NCI-H2107 (cell line): ENCODE measurements around the gene TMEM9.
"Not testable (repeated sequence)": the region's sequence is repeated elsewhere in the genome, so short reads cannot be mapped to it uniquely, and the experiment has no call there.

Source experiments
- DNase-seq: peaks from one replicate; lab custom pipeline; 2025; lab: John Stamatoyannopoulos, UW

TMEM9 gene

DNA sequence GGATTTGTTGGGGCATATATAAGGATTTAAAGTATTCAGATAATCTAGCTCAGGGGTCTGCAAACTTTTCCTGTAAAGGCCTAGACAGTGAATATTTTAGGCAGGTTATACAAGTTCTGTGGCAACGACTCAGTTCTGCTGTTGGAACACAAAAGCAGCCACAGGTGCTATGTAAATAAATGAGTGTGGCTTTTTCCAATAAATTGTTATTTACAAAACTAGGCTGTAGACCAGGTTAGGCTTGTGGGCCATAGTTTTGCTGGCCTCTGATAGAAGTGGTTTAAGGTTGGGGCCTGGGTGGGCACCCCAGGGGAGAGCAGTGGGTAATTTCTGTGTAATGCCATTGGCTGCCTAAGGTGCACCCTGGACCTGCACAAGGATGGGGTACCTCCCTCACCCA, 19.5 kb upstream of the TMEM9 start:
- no peak for DNase-seq

GRCh38 chr1:201172999-201173610, 18.8 kb upstream of the TMEM9 start:
- no peak for DNase-seq

GRCh38 chr1:201172326-201172725, 18.1 kb upstream of the TMEM9 start:
- no peak for DNase-seq

DNA sequence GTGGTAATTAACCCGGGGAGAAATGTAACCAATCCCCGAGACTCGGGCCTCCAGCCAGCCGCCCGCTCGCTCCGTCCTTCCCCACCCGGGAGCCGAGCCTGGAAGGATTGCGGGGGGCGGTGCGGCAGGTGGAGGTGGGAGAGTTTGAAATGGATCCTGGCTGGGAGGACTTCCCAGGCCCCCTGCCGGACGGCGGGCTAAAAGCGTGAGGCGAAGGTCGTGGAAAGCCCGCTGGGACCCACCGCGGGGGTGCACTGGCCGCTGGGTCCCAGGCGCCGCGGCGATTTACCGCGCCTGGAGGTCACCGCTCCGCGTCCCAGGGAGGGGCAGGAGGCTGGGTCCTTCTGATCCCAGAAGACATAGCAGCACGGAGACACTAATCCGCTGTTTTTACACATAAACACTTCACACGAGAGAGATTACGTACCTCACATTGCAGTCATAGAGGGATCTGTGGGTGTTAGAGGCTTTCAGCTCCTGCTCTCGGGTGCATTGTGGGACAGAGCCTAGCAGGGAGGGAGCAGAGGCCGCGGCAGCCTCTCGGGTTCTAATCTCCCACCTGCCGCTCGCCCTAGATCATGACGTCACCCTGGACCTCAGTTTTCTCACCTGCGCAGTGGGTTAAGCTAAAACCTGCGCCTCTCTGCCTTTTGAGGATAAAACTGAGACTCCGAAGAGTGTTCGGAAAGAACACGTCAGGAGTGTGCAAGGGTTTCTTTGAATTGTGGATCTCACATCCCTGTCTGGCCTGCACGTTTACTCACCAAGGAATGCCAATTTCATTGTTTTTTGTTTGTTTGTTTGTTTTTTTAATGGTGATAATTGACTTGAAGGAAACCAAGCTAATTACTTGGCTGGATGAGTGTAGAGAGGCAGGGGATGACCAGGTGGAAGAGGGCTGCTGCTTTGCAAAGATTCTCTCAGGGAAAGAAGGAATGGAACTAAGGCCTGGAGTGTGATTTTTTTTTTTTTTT, 17.1 kb upstream of the TMEM9 start:
- DNase-seq: peak; percentile 80

DNA sequence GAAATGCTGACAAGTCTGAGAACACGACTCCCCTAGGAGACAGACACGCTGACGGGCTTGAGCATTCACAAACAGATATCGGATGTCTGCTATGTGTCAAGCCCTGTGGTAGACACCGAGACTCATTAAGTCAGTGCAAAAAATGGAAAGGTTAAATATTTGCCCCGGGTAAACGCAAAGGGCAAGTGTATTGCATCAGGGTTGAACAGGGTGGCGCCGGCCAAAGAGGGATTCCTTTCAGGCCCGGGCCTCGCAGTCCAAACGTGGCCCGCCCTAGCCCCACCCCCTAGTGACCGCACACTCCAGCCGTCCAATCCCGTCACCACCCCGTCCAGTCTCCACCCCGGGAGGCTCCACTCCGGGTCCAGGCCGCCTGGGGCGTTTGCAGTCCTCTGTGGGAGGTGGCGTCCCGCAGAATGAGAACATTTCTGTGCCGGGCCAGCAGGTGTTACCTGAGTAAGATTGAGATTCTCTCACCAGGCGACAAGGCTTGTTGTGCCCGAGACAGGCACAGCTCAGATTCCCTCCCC, 16.3 kb upstream of the TMEM9 start:
- DNase-seq: peak; percentile 98

DNA sequence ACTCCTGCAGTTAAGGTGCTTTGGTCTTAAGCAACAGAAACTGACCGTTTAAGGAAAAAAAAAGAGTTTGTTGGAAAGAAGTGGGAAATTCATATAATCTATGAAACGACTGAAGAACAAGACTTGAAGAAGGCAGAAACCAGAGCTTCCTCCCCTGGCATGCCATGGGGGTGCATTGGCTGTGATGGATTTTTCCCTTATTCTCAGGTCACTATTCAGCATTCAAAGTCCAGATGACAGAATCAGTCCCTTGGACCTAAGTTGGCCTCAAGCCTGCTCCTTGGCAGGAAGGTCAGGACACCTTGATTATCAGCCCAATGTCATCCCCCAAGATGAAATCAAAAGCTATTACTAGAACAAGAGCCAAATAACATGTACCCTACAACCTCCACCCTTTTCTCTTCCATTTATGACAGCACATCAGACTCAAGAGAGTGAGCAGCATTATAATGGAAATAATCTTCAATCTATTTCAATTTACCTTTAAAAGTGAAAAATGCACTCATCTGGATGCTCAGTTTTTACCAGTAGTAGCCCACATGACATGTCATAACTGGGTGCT, 15.8 kb upstream of the TMEM9 start:
- DNase-seq: no peak

GRCh38 chr1:201169203-201169602, 14.9 kb upstream of the TMEM9 start:
- DNase-seq: no peak

DNA sequence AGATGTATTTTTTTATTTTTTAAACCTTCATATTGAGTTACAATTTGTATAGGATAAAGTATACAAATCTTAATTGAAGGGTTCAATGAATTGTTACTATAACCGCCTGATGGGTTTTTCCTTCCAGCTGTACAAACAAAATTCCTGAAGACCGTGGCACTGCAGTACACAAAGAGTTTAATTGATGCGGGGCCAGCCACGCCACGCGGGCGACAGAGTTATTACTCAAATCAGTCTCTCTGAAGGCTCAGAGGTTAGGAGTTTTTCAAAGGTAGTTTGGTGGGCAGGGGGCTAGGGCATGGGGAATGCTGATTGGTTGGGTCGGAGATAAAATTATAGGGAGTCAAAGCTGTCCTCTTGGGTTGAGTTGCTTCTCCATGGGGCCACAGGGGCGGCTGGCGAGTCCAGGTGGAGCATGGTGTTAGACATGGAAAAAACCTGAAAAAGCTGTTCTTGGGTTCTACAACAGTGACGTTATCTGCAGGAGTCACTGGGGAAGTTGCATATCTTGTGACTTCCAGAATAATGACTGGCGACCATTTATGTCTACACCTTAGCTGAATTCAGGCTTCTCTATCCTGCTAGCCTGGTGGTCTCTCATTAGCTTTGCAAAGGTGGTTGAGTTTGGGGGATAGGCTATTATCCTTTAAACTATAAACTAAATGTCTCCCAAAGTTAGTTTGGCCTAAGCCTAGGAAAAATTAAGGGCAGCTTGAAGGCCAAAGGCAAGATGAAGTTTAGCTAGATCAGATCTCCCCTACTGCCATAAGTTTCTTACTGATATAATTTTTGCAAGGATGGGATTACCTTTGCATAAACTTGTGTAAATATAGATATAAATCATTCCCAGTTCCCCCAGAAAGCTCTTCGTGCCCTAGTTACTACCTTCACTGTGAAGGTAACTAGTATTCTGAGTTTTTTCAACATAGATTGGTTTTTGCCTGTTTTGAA, 13.0 kb upstream of the TMEM9 start:
- no peak for DNase-seq

DNA sequence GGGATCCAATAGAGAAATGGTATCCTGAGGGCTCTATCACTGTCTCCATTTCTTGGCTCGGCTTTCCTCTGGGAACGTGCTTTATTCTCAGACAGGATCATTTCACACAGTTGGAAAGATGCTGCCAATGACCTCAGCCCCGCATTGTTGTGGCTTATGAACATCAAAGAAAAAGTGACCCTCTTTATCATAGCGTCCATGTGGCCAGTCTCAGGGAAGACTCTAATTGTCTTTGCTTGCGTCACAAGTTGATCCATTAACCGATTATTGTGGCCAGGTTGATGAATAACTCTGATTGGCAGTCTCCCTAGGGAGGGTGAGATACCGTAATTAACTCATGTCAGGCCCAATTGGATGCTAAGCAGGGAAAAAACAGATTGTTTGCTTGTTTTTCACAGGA, 10.4 kb upstream of the TMEM9 start:
- no peak for DNase-seq

DNA sequence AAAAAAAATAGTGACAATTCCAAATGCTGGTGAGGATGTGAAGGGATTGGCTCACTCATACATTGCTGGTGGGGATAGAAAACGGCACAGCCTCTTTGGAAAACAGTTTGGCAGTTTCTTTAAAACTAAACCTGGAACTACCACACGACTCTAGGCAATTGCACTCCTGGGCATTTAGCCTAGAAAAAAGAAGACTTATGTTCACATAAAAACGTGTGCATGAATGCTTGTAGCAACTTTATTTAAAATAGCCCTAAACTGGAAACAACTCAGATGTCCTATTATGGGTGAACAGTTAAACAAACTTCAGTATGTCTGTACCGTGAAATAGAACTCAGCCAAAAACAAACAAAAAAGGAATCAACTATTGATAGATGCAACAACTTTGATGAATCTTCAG, 9.4 kb upstream of the TMEM9 start:
- no peak for DNase-seq

- not testable (repeated sequence) for DNase-seq
These were observed 8.8 kb upstream of the TMEM9 start for GRCh38 chr1:201163036-201163435.

DNA sequence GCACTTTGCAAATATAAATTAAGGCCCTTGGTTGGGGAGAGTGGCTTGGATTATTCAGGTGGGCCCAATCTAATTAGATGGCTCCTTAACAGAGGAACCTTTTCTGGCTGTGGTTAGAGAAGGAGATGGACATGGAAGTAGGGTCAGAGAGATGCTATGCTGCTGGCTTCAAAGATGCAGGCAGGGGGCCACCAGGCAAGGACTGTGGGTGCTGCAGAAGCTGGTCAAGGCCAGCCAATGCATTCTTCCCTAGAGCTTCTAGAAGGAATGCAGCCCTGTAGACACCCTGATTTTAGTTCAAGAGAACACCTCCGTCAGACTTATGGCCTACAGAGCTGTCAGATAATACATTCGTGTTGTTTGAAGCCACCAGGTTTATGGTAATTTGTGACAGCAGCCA, 3.7 kb upstream of the TMEM9 start:
- DNase-seq: no peak

DNA sequence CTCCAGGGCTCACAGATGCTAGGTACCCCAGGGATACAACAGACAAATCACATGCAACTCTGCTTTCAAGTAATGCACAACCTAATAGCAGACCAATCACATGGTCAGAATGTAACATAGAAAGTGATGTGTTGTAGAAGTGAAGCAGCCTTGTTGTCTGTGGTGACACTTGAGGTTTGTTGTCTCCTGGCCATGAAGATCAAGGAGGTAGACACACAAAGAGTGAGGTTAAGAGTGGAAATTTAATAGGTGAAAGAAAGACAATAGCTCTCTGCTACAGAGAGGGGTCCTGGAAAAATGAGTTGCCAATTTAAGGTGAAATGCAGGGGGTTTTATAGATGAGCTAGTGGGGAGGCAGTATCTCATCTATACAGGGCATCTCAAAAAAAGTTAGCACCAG, 2.5 kb upstream of the TMEM9 start:
- DNase-seq: no peak

GRCh38 chr1:201156346-201156745, 2.1 kb upstream of the TMEM9 start:
- no peak for DNase-seq

DNA sequence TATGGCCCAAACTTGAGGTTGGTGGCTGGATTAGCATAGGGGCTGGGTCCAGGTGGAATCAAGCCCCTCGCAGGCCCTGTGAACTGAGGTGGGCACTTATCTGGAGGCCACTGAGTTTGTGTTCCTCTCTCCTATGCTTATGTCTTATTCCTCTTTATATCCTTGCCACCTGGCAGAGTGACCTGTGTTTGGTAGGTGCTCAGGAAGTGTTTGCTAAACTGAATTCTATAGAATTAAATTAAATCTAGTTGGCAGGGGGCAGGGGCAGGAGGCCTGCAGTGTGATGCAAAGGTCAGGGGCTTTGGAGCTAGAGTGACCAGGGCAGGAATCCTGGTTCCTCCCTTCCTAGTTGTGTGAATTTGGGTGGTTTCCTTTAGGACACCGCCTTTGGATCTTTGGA, 1.1 kb upstream of the TMEM9 start:
- DNase-seq: no peak

DNA sequence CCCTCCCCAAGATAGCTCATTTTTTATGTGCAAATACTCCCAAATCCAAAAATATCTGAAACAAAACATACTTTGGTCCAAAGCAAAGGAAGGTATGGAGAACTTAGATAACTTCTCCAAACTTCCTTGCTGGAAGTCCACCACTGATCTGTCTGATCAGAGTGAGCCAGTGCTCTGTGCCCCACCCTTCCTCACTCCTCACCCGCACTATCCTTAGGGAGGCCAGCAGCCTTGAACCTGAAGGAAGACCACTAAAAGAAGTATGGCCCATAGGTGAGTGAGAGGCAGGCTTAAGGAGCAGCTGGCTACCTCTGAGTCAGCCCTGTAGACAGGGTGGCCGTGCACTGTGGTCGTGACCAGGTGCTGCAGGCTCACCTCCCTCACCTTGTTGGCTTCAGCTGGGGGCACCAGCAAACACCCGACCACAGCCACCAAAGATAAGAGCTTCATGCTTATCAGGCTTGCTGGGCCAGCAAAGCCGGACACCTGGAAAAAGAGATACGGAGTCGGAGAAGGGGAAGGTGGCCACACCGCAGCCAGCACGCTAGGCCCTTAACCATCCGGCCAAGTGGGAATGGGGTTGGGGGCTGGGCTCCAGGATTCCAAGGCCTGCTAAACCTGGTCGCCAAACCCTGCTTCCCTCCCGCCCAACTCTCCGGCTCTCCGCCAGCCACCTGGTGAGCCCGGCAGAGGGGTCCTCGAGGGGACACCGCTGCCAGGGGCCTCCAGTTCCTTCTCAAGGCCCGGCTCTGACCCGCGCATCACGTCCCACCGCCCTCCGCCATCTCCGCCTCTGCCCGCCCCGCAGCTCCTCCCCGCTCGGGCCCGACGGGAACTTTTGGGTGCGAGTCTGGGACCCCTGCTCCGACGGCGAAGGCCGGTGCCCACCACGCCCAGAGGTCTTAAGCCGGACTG, 543 bp downstream of the TMEM9 start:
- DNase-seq: no peak

DNA sequence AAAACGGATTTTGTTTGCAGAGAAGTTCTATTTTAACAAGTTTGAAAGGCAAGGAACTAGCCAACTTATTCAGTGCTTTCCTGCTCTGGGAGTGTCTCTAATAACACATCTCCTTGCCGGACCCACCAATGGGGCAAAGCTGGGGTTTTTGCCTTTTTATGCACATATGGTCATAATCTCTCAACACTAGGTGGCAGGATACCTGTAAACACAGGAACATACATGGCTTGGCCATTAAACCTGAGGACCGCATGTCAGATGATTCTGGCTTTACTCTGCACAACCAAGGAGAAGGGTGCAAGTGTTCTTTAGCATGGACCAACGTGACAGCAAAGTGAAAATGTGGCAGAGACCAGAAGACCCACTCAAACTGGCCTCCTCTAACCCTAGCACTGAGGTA, 4.9 kb downstream of the TMEM9 start:
- DNase-seq: no peak

DNA sequence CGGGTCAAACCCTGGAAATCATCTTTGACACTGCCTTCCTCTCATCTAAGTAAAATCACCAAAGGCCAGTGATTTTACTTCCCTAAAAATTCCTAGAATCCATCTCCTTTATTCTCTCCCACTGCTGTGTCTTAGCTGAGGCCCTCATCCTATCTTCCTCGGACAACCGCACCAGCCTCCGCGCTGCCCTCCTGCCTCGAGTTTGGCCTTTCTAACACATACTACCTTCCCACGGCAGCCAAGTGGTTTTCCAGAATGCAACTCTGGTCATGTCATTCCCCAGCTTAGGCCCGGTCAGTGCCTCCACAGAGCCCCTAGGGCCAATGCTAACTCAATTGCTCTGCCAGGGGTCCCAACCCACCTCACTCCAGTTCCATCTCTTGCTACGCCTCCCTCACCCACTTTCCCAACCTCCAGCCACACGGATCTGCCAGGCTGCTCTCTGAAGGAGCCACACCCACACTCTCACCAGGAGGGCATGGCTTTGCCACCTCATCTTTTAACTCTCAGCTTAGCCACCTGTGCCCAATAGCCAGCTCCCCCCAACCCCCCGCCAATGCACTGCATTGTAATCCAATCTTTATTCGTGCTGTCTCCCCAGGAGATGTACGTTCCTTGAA, 6.8 kb downstream of the TMEM9 start:
- DNase-seq: no peak

- no peak for DNase-seq
These were observed 7.5 kb downstream of the TMEM9 start for GRCh38 chr1:201146626-201147390.
